ENCODE data around the gene RAMP2.

The RAMP2 gene

GRCh38 chr17:42779936-42780850 is 19.2 kb downstream of the RAMP2 start, which contains the start of gene WNK4:
Gene WNK4 (plus strand): TSS chr17:42780610. CDS start chr17:42780699, 89 bp downstream.
- no peak within 1 kb of the TSS for H3K27ac Mint-ChIP-seq
- peaks cover 27% of the 10 kb centered on the region for H3K36me3 Mint-ChIP-seq (ENCODE audit: low read depth)
- H3K4me3 Mint-ChIP-seq, result no peak within 1 kb of the TSS
- ATAC-seq, result no peak
- no peaks in the 10 kb centered on the region for H3K9me3 Mint-ChIP-seq
- H3K27me3 Mint-ChIP-seq, result peaks cover 45% of the 10 kb centered on the region
- H3K4me1 Mint-ChIP-seq, result peaks cover 21% of the 10 kb centered on the region
- DNase-seq, result no peak

- no peak overlapping the region for H3K4me3 Mint-ChIP-seq
- peaks cover 19% of the 10 kb centered on the region for H3K36me3 Mint-ChIP-seq (ENCODE audit: low read depth)
- peaks cover 54% of the 10 kb centered on the region for H3K27me3 Mint-ChIP-seq
- H3K27ac Mint-ChIP-seq, result no peak overlapping the region
- ATAC-seq (no peak), DNase-seq (no peak)
- peaks cover 26% of the 10 kb centered on the region for H3K4me1 Mint-ChIP-seq
- no peaks in the 10 kb centered on the region for H3K9me3 Mint-ChIP-seq
Observed at GRCh38 chr17:42780851-42781638, 20.0 kb downstream of the RAMP2 start.

- peaks cover 61% of the 10 kb centered on the region for H3K27me3 Mint-ChIP-seq
- no peaks in the 10 kb centered on the region for H3K9me3 Mint-ChIP-seq
- DNase-seq, result no peak
- H3K4me1 Mint-ChIP-seq, result peaks cover 26% of the 10 kb centered on the region
- no peak overlapping the region for H3K27ac Mint-ChIP-seq
- ATAC-seq, result no peak
- no peak overlapping the region for H3K4me3 Mint-ChIP-seq
- H3K36me3 Mint-ChIP-seq (ENCODE audit: low read depth), result peaks cover 14% of the 10 kb centered on the region
Observed at GRCh38 chr17:42781639-42782165, 20.7 kb downstream of the RAMP2 start.

GRCh38 chr17:42782166-42783061 is 21.4 kb downstream of the RAMP2 start:
- H3K27ac Mint-ChIP-seq, result no peak overlapping the region
- H3K36me3 Mint-ChIP-seq (ENCODE audit: low read depth), result peaks cover 12% of the 10 kb centered on the region
- H3K27me3 Mint-ChIP-seq, result peaks cover 66% of the 10 kb centered on the region
- DNase-seq (no peak), ATAC-seq (no peak)
- H3K9me3 Mint-ChIP-seq, result no peaks in the 10 kb centered on the region
- no peak overlapping the region for H3K4me3 Mint-ChIP-seq
- peaks cover 26% of the 10 kb centered on the region for H3K4me1 Mint-ChIP-seq

GRCh38 chr17:42783062-42783790 is 22.2 kb downstream of the RAMP2 start:
- H3K36me3 Mint-ChIP-seq (ENCODE audit: low read depth), result peaks cover 7% of the 10 kb centered on the region
- no peak overlapping the region for H3K27ac Mint-ChIP-seq
- no peak overlapping the region for H3K4me3 Mint-ChIP-seq
- peaks cover 26% of the 10 kb centered on the region for H3K4me1 Mint-ChIP-seq
- ATAC-seq (peak; percentile 26), DNase-seq (no peak)
- H3K9me3 Mint-ChIP-seq, result no peaks in the 10 kb centered on the region
- H3K27me3 Mint-ChIP-seq, result peaks cover 74% of the 10 kb centered on the region

- no peak for DNase-seq
- H3K27me3 Mint-ChIP-seq, result peaks cover 77% of the 10 kb centered on the region
- H3K9me3 Mint-ChIP-seq, result no peaks in the 10 kb centered on the region
- ATAC-seq, result no peak
- no peak overlapping the region for H3K27ac Mint-ChIP-seq
- H3K4me3 Mint-ChIP-seq, result no peak overlapping the region
- peaks cover 26% of the 10 kb centered on the region for H3K4me1 Mint-ChIP-seq
- H3K36me3 Mint-ChIP-seq (ENCODE audit: low read depth), result peaks cover 4% of the 10 kb centered on the region
Observed at GRCh38 chr17:42783791-42784138, 22.7 kb downstream of the RAMP2 start.

GRCh38 chr17:42784409-42784808 is 23.4 kb downstream of the RAMP2 start:
- peaks cover 26% of the 10 kb centered on the region for H3K4me1 Mint-ChIP-seq
- peaks cover 4% of the 10 kb centered on the region for H3K36me3 Mint-ChIP-seq (ENCODE audit: low read depth)
- no peaks in the 10 kb centered on the region for H3K9me3 Mint-ChIP-seq
- DNase-seq (no peak), ATAC-seq (no peak)
- H3K27me3 Mint-ChIP-seq, result peaks cover 79% of the 10 kb centered on the region
- H3K4me3 Mint-ChIP-seq, result no peak overlapping the region
- no peak overlapping the region for H3K27ac Mint-ChIP-seq

GRCh38 chr17:42784811-42785592 is 24.0 kb downstream of the RAMP2 start:
- Mint-ChIP-seq H3K4me1 (peaks cover 26% of the 10 kb centered on the region), H3K4me3 (no peak overlapping the region), H3K36me3 (ENCODE audit: low read depth) (no peaks in the 10 kb centered on the region), H3K27ac (no peak overlapping the region), H3K9me3 (no peaks in the 10 kb centered on the region), H3K27me3 (peaks cover 76% of the 10 kb centered on the region)
- ATAC-seq (no peak), DNase-seq (no peak)

- H3K4me3 Mint-ChIP-seq, result no peak overlapping the region
- H3K4me1 Mint-ChIP-seq, result peaks cover 20% of the 10 kb centered on the region
- H3K9me3 Mint-ChIP-seq, result no peaks in the 10 kb centered on the region
Observed at GRCh38 chr17:42787266-42787665, 26.2 kb downstream of the RAMP2 start.

GRCh38 chr17:42791948-42792347 is 30.9 kb downstream of the RAMP2 start:
- no peak for ATAC-seq
- H3K4me1 Mint-ChIP-seq, result peaks cover 2% of the 10 kb centered on the region
- no peak overlapping the region for H3K27ac Mint-ChIP-seq
- H3K27me3 Mint-ChIP-seq, result peaks cover 21% of the 10 kb centered on the region
- no peaks in the 10 kb centered on the region for H3K9me3 Mint-ChIP-seq
- no peak overlapping the region for H3K4me3 Mint-ChIP-seq
- H3K36me3 Mint-ChIP-seq (ENCODE audit: low read depth), result peaks cover 3% of the 10 kb centered on the region
- no peak for DNase-seq

More at GRCh38 chr17:42787266-42787665, 26.2 kb downstream of the RAMP2 start:
- no peak for DNase-seq
- ATAC-seq, result no peak
- H3K27ac Mint-ChIP-seq, result no peak overlapping the region
- H3K27me3 Mint-ChIP-seq, result peaks cover 66% of the 10 kb centered on the region
- H3K36me3 Mint-ChIP-seq (ENCODE audit: low read depth), result no peaks in the 10 kb centered on the region

GRCh38 chr17:42792545-42792944 is 31.5 kb downstream of the RAMP2 start:
- peaks cover 8% of the 10 kb centered on the region for H3K4me1 Mint-ChIP-seq
- H3K36me3 Mint-ChIP-seq (ENCODE audit: low read depth), result peaks cover 3% of the 10 kb centered on the region
- no peak for DNase-seq
- no peak overlapping the region for H3K4me3 Mint-ChIP-seq
- peaks cover 17% of the 10 kb centered on the region for H3K27me3 Mint-ChIP-seq
- no peak for ATAC-seq
- no peak overlapping the region for H3K27ac Mint-ChIP-seq
- no peaks in the 10 kb centered on the region for H3K9me3 Mint-ChIP-seq

- Mint-ChIP-seq H3K9me3 (peaks cover 4% of the 10 kb centered on the region), H3K36me3 (ENCODE audit: low read depth) (peaks cover 6% of the 10 kb centered on the region), H3K4me1 (peaks cover 18% of the 10 kb centered on the region), H3K27ac (no peak overlapping the region), H3K4me3 (no peak overlapping the region), H3K27me3 (peaks cover 4% of the 10 kb centered on the region)
- ATAC-seq (no peak), DNase-seq (no peak)
Observed at GRCh38 chr17:42795061-42795460, 34.0 kb downstream of the RAMP2 start.

- peaks cover 4% of the 10 kb centered on the region for H3K9me3 Mint-ChIP-seq
- peaks cover 18% of the 10 kb centered on the region for H3K4me1 Mint-ChIP-seq
- no peak for ATAC-seq
- no peak overlapping the region for H3K27ac Mint-ChIP-seq
- no peak for DNase-seq
- peaks cover 2% of the 10 kb centered on the region for H3K27me3 Mint-ChIP-seq
- no peak overlapping the region for H3K4me3 Mint-ChIP-seq
- peaks cover 6% of the 10 kb centered on the region for H3K36me3 Mint-ChIP-seq (ENCODE audit: low read depth)
Observed at GRCh38 chr17:42795465-42795864, 34.4 kb downstream of the RAMP2 start.

Measured in activated naive CD8-positive, alpha-beta T cell treated with anti-CD3 and anti-CD28 coated beads, Interleukin-2, amount 50 U/mL, for 24 hours (primary cell).